Measurements from ENCODE around the gene TMEM186. TPM values are rescaled to one million over a fixed set of nuclear protein-coding genes. Genes with fewer than 3 reads are reported as not detected.
A peak's percentile ranks its signal among the peaks of the same experiment; 100 is the strongest.
"Not testable (repeated sequence)": the region's sequence is repeated elsewhere in the genome, so short reads cannot be mapped to it uniquely, and the experiment has no call there.

Gene TMEM186
- total RNA-seq, 1 experiment from 2014 or later, result 6.5 TPM

DNA sequence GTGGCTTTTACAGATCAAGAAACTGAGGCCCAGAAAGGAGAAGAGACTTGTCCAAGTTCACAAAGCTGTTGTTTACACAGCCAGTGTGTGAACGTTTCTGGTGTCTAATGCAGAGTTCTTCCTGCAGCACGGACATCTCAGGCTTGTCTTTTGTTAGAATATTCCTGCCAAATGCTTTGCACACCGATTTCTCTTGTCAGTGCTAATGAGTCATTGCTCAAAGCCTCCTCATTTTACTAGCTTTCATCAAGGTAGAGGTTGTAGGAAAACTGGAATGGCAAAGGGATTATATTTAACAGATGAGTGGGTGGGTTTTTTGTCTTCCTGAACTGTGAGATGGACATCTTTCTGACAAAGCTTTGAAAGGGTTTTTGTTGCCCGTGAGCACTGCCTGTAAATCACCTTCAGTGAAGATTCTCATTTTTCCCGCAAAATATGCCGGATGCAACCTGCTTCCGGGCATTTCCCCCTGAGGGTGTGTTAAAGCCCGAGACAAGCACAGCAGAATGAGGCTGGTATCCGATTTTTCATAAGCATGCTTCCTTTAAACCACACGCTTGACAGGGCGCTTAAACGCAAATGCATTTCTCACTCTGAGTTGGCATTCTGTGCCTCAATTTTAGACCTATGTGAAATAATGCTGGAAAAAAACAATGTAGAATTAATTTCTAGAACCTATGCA lies 14.9 kb upstream of the TMEM186 start:
- DNase-seq (ENCODE audit: low read depth), result no peak

DNA sequence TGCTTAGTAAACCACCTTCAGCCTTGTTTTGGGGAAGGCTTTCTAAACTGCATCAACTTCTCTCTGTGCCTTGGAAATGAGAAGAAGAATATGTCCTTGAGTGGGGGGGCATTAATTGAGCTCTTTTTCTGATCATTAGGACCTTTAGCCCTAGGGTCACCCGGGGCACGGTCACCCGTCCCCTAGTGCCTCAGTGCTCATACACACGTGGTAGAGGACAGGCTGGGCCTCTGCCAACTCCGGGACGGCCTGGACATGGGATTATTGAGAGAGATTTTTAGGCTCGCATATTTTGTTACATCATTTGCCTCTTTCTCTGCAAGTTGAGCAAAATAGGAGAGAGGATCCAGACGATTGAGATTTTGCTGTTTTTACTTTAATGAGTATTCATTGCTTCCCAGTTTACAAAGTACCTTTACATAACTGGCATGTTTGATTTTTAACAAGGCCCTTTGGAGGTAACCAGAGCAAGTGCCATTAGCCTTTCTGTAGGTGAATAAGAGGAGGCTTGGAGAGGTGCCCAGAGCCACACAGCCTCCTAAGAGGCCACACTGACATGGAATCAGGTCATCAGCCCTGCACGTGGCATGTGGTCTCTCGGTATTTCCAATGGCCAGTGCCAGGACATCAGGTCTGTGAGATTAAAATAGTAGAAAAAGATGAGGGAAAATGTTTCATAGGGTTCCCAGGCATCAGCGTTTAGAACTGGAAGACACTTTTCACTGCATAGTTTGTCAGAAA lies 11.3 kb upstream of the TMEM186 start:
- DNase-seq (ENCODE audit: low read depth), result no peak

DNA sequence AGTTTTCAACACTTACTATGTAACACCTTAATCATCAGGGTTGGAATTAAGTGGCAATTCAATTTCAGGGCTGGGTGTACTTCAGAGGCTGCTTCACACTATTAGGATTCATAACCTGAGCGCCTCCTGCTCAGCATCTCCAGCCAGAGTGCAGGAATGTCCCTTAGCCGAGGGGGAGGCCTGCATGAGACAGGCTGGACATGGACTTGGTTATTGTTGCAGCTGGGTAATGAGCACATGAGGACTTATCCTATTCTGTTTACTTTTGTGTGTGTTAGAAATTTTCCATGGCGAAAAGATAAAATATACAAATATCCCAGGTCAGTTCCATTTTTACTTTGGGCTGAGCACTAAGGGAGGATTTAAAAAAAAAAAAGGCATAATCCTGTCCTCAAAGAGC lies 10.6 kb upstream of the TMEM186 start:
- no peak for DNase-seq (ENCODE audit: low read depth)

DNA sequence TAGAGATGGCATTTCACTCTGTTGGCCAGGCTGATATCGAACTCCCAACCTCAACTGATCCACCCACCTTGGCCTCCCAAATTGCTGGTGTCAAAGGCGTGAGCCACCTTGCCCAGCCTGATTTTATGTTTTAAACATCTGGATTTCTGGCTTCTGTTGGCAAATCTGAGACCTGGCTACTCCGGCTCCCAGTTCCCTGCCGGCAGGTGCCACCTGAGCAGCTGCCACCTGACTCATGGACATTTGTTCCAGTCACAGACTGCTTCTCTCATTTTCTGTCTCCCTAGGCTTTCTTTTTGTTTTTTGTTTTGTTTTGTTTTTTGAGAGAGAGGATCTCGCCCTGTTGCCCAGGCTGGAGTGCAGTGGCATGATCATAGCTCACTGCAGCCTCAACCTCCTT lies 9.8 kb upstream of the TMEM186 start:
- no peak for DNase-seq (ENCODE audit: low read depth)

DNA sequence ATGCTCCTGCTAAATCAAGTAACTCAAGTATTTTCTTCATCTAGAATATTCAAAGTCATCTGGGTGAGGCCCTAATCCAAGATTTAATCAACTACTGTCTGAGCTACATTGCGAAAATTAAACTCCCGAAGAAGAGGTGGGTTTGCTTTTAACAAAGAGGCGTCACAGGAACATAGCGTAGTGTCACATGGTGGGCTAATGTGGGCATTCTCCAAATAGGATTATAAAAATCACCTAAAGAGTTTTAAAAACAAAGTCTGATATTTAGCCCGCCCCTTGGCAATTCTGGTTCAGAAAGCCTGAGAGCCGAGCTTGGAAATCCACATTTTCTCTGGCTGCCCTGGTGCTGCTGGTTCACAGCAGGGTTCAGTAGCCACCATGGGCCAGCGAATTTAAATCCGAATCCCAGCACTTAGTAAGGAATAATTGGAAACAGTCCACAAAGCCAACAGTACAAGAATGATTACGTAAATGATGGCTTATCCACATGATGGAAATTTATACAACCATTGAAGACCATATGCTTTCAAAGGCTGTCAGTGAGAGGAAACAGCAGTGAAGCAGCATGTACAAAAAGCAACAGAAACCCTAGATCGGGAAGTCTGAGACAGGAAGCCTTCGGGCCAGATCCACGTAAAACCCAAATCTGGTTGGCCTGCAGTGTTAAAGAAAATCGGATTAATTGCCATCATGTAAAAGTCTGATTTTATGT lies 9.0 kb upstream of the TMEM186 start:
- no peak for DNase-seq (ENCODE audit: low read depth)

DNA sequence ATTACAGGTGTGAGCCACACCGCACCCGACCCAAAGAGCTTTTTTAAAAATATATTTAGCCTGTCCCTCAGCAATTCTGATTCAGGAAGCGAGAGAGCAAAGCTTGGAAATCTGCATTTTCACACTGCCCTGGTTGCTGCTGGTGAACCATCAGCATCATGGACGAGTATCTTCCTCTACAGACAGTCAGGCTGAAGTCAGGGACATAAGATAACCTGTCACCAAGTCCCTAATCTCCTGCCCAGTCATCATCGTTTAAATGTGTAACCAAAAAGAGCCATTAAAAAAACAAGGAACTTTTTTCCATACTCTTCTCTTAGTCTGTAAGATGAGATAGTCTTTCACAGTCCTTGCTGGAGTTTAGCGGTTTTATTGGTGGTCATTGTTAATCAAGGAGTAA lies 6.9 kb upstream of the TMEM186 start:
- DNase-seq (ENCODE audit: low read depth), result no peak

DNA sequence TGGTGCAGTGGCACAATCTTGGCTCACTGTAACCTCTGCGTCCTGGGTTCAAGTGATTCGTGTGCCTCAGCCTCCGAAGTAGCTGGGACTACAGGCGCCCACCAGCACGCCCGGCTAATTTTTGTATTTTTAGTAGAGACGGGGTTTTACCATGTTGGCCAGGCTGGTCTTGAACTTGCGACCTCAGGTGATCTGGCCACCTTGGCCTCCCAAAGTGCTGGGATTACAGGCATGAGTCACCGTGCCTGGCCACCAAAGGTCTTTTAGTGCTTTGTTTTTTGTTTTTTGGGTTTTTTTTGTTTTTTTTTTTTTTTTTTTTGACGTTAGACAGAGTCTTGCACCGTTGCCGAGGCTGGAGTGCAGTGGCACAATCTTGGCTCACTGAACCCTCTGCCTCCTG lies 6.3 kb upstream of the TMEM186 start:
- not testable (repeated sequence) for DNase-seq (ENCODE audit: low read depth)

DNA sequence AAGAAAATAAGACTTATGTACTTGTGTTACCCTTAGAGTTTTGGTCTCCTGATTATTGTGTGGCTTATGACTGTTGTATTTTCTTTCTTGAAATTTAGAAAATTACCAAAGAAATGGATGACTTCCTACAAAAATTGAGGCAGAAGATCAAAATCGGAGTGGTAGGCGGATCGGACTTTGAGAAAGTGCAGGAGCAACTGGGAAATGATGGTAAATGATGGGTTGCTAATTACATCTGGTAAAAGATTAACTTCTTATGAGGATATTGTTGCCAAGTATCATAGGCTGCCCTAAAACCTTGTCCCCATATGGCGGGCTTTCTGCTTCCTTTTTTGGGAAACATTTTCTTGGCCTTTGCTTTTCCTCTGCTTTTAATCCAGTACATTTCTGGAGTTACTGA lies 4.3 kb upstream of the TMEM186 start:
- DNase-seq (ENCODE audit: low read depth), result no peak

DNA sequence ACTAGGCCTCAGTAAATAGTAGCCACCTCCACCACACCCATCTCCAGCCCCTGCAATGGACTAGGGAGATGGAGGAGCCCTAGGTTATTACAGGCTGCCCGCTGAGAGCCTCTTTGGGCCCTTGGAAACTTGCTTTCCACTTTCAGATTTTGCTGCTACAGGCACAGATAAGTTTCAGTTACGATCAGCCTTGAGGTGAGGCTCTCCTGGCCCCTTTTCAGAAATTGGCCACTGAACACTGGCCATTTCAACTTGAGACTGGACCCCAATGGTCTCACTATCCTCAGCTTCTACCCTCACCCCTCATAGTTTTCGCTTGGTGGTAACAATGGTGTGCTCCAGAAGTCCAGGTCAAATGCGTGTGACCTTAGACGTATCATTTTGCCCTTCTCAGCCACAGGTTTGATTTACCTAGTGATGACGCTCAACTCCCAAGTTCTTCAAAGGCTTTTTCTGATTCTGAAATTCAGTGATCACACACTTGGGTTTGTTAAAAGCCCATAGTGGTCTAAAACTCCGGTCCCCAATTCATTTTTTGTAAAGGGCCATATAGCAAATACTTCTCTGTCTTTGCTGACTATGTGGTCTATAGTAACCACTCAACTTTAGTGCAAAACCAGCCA lies 1.2 kb upstream of the TMEM186 start:
- no peak for DNase-seq (ENCODE audit: low read depth)

DNA sequence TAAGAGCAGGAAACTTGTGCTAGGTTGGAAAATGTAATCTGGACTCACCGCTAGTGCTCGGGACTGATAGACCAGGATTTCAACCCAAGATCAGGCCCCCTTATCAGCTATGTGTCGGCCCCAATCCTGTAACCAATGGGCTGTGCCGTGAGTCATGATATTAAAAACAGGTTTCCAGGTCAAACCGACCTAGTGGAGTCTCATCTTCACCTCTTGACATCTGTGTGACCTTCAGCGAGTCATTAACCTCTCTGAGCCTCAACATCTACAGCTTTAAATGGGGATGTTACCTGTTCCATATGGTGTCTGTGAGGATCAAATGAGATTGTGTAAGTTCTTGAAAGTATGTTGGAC lies 712 bp upstream of the TMEM186 start:
- DNase-seq (ENCODE audit: low read depth), result peak; percentile 18

DNA sequence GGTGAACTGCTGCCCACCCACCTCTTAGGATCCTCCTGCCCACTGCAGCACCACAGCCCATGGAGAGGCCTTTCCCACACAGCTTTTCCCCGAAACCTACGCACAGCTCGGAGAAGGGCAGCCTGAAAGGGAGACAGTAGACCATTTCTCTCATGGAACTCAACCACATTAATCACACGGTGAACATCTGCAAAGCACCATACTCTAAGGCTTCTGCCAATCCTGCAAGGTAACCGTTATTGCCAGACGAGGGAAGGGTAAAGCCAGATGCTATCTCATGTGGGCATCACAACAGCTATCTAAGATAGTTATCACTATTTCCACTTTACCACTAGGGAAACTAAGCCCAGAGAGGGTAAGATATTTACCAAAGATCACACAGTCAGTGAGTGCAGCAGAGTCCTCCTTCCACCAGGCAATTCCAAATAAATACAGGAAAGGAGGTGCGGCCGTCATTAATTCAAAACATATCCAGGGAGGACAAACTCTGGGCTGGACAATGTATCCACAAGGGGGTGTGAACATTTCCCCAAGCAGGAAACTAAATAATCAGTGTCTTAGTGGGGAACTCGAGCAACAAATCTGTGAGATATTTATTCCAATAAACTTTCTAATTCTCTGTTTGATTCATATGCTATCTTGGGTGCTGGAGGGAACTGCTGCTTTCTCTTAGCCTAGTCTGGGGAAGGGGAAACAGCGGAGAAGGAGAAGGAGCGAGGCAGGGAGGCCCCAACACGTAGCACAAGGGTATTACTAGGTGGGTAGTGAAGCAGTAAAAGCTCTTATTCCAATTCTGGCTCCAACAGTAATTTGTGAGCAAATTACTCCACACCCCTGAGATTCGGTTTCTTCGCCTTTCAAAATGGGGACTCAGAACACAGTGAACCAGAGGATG lies 723 bp downstream of the TMEM186 start:
- DNase-seq (ENCODE audit: low read depth), result no peak

DNA sequence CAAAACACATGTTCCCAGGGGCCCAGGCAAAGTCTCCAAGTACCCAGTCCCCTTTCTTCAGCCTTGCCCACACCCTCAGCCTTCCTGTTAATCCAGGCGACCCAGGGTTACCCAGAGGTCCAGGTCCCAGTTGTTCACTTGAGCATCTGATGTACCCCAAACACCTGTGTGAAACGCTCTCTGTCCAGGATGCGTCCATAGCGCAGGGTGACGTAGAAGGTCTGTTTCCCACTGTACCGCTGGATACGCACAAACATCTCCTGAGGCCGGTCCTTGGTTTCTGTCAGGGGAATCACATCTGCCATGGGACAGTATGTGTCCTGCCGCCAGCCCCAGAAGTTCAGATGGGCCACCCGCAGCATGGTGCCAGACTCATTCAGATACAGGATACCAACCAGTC lies 1.6 kb downstream of the TMEM186 start:
- no peak for DNase-seq (ENCODE audit: low read depth)

DNA sequence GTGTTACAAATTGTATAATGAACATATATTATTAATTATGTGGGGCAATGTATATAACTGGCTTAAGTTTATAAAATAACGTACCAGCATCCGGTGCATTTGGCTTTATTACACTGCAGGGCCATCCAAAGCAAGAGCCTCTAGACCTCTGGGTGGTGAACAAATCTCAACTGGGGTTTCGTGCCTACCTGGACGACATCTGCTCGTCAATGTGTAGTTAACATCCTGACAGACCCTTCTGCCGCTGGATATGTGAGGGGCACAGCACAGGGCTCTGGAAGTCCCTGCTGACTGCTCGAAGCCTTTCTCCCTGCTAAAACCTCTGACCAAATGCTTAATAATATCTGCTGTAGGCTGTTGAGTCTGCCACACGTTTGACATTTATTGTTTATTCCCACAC lies 2.3 kb downstream of the TMEM186 start:
- no peak for DNase-seq (ENCODE audit: low read depth)

DNA sequence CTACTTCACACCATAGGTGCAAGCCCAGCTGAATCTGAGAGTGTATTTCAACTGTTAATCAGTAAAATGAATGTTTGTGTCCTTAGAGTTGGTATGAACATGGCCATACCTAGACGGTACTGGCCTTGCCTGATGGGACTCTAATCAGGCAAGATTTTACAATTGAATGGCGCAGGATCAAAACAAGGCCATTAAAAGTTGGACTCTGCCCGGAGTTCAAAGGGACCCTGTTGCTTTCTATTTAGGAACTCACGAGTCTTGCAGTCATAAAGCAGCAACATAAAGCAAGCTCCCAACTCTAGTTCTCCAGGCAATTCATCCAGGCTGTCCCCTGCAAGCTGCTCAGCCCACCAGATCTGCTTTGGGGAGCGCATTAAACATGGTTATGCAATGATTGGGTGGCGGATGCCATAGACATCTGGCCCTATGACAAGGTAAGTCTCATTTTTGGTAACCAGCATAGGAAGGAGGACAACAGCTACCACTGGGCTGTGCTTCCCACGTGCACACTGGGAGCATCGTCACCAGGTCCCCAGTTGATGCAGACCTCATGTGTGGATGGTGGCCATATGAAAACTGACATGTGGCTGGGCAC lies 8.8 kb downstream of the TMEM186 start:
- no peak for DNase-seq (ENCODE audit: low read depth)

DNA sequence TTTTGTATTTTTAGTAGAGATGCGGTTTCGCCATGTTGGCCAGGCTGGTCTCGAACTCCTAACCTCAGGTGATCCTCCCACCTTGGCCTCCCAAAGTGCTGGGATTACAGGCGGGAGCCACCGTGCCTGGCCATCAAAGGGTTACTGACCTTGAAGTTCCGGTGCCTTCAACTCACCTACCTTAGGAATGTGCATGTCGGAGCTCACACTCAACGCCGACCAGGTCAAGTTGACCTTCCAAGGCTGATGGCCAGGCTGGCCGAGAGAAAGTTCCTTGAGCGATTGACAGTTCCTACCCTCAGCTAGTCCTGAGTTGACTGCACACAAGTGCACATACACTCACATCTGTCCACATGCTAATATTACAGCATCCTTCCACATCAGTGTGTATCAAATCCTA lies 11.1 kb downstream of the TMEM186 start:
- not testable (repeated sequence) for DNase-seq (ENCODE audit: low read depth)

DNA sequence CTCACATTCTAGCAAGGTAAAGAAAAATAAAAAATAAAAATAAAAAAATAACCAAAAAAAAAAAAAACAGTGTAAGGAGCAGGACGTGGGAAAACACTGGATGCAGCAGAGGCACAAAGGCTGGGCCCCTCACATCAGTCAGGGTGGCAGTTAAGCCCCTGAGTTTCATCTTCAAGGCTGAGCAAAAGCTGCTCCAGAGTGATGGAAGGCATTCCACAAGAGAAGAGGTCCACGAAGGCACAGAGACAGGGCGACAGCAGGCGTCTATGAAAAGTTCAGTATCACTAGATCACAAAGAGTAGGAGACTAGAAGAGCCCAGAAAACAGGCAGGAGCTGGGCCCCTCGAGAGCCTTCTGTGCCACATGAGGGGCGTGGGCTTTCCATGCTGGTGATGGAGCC lies 12.0 kb downstream of the TMEM186 start:
- no peak for DNase-seq (ENCODE audit: low read depth)

DNA sequence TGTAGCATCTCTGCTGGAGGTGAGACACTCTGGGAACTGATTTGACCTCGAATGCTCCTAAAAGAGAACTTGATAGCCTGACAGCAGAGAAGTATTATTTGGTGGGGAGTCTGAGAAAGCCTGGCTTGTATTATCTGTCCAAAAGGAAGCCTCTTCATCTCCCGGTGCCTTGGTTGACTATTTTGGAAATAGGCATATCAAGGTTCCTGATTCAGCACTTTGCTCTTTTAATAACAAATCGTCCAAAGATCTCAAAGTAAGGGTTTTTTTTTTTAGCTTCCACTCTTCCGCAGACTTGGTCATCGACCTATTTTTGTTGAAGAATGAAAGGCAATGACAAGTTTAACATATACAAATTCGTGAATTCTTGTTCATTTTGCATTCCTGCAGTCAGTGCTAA lies 14.8 kb downstream of the TMEM186 start:
- DNase-seq (ENCODE audit: low read depth), result no peak

DNA sequence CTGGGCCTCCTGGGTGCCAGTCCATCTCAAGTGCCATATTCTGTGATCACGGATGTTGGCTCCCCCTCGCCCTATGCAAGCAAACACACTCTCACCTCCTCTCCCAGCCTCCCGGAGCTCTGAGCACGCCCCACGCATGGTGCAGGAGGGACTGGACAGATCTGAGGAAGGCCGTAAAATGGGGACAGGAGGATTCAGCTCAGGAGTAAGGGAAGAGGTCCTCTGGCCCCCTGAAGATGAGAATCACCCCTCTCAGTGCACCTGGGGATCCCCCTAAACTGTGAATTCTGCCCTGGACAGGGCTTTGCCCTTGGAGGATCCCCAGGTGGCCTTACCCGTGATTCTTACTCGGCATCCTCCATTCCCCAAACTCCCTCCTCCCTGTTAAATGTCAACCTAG lies 15.6 kb downstream of the TMEM186 start:
- DNase-seq (ENCODE audit: low read depth), result no peak

DNA sequence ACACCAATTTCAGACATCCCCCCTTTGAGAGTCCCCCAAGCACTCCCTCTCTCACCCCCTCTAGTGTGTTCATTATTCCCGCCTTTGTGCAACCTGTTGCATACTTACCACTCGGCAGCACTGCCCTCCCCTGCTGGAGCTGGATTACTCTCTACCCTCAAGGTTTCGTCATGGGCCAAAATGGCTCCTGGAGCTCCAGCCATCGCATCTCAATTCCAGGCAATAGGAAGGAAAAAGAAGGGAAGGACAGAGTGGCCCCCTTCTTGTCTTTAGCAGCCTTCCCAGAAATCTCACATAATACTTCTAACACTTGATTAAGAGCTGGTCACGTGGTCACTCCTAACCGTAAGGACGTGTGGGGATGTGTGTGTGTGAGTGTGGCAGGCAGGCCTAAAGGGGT lies 20.2 kb downstream of the TMEM186 start:
- DNase-seq (ENCODE audit: low read depth), result no peak

DNA sequence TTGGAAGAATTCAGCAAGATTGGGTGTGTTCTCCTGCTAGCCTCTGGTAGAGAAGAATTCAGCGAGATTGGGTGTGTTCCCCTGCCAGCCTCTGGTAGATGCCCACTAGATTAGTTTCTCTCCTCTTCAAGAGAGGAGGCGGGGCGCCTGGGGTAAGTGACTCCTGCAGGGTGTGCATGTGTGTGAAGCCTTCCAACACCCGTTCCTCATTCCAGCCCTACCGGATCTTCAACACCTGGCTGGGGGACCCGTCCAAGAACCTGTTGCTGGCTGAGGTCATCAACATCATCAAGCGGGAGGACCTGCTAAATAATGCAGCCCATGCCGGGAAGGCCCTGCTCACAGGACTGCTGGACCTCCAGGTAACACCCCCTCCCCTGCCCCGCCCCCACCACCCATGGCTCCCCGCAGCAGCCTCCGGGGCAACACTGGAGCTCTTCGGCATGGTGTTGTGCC lies 21.3 kb downstream of the TMEM186 start:
- DNase-seq (ENCODE audit: low read depth), result no peak

DNA sequence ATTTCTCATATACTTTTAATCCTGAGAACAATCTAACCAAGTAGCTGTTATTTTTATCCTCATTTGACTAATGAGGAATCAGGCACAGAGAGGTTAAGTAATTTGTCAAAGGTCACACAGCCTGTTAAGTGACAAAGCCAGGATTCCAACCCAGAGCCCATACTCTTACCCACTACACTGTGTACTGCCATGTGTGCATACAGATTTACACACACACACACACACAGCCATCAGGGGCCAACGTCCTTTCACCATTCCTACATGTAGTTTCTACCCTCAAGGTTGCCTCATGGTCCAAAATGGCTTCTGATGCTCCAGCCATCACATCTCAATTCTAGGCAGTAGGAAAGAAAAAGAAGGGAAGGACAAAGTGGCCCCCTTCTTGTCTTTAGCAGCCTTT lies 22.1 kb downstream of the TMEM186 start:
- DNase-seq (ENCODE audit: low read depth), result no peak
